Activated CD4-positive, alpha-beta T cell treated with anti-CD3 and anti-CD28 coated beads, Interleukin-2, amount 10 ng/mL, durations not matched to agents 24 days and 14 days (primary cell): Measurements from ENCODE around the gene KLF15. TPM values are rescaled to one million over a fixed set of nuclear protein-coding genes. Genes with fewer than 3 reads are reported as not detected.

Experiments
- DNase-seq: peaks from one replicate; pipeline ENCODE4 v3.0.0; 2022
- H3K27ac Mint-ChIP-seq: one replicate; pipeline ENCODE4 v1.8.0; 2022; ENCODE audit warnings: mild to moderate bottlenecking, mixed read lengths
- H3K27me3 Mint-ChIP-seq: one replicate; pipeline ENCODE4 v1.8.0; 2022; ENCODE audit warnings: mixed read lengths
- H3K36me3 Mint-ChIP-seq: one replicate; pipeline ENCODE4 v1.8.0; 2022; ENCODE audit warnings: low read depth, mild to moderate bottlenecking, mixed read lengths
- H3K4me1 Mint-ChIP-seq: one replicate; pipeline ENCODE4 v1.8.0; 2021; ENCODE audit warnings: mixed read lengths
- H3K4me3 Mint-ChIP-seq: one replicate; pipeline ENCODE4 v1.8.0; 2022; ENCODE audit warnings: mild to moderate bottlenecking, moderate library complexity, mixed read lengths
- H3K9me3 Mint-ChIP-seq: one replicate; pipeline ENCODE4 v1.8.0; 2021; ENCODE audit warnings: mixed read lengths
- intact Hi-C: fragments of 100-400 bp; cut with micrococcal nuclease; formaldehyde crosslinking; loops from one replicate; pipeline ENCODE4 v1.15.1; 2023
- total RNA-seq: library from RNA; stranded (reverse); gene quantifications from 2 replicates; pipeline ENCODE4 v1.2.3, GENCODE V29; 2022

The KLF15 gene
- total RNA-seq, 1 donor from 2014 or later, result 0.28 TPM

DNA sequence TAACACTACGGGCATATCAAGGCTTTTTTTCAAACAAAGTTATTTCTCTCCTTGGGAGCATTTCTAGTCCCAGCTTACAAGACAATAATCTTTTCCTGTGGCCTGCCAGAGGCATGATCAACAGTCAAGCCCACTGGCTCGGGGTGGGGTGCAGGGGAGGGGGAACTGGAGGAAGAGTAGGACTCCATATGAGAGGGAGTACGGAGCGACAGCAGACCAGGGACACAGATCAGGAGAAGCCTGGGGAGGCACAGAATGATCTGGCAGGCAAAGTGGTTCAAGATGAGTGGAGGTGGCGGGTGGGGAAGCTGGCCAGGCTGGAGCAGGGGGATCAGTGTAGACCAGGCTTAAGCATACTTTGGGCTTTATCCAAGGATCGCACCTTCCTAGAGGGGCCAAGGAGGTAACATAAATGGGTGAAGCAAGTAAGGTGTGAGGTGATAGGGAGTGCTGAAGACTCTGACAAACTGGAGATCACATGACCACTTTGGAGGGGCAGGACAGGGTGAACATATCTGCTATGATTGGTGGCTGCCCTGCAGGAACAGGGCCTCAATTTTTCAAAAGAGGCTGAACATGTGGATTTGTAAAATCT lies 37.4 kb downstream of the KLF15 start:
- Mint-ChIP-seq H3K4me1 (no peaks in the 10 kb centered on the region), H3K36me3 (no peaks in the 10 kb centered on the region), H3K9me3 (no peaks in the 10 kb centered on the region), H3K27me3 (no peaks in the 10 kb centered on the region), H3K4me3 (no peak overlapping the region), H3K27ac (no peak overlapping the region)
- peak; percentile 35 for DNase-seq
- intact Hi-C loops, result no loop called here

DNA sequence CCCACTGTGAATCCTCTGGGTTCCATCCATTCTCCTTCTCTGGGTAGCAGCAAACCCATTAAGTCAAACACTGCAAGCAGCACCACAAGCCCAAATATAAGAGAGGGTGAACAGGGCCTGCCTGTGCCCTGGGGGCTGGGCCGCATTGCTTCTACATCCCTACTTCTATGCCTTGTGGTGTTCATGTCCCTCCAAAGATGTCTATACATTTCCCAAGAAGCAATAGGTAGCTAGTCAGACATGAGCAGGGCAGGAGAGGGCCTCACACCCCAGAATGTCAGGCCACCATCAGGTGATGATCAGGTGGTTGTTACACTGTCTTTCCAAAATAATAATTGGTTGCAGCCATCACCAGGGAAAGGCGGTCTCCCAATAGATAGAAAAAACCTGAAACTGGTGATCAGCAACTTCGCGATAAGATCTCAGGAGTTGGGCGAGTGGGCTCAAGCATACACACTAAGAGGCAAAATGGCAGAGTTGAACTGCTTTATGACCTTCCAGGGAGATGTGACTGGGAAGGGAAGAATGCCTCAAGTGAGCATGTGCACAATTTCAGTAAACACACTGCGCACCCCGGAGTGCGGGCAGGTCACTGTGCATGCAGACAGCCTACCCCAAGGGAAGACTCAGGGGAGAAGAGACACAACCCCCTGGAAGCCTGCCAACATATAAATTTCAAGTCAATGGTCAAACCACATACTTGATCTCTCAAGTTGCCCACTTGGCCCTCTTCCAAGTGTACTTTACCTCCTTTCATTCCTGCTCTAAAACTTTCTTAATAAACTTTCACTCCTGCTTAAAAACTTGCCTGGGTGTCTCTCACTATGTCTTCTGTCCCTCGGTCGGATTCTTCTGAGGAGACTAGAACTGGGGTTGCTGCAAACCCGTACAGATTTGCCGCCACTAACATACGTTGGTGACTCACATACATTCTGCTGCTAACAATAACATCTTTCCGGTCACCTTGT lies 39.9 kb downstream of the KLF15 start:
- peak; percentile 41 for DNase-seq
- Mint-ChIP-seq H3K36me3 (no peaks in the 10 kb centered on the region), H3K4me3 (no peak overlapping the region), H3K4me1 (no peaks in the 10 kb centered on the region), H3K9me3 (no peaks in the 10 kb centered on the region), H3K27me3 (no peaks in the 10 kb centered on the region), H3K27ac (no peak overlapping the region)
- intact Hi-C loops, result no loop called here

DNA sequence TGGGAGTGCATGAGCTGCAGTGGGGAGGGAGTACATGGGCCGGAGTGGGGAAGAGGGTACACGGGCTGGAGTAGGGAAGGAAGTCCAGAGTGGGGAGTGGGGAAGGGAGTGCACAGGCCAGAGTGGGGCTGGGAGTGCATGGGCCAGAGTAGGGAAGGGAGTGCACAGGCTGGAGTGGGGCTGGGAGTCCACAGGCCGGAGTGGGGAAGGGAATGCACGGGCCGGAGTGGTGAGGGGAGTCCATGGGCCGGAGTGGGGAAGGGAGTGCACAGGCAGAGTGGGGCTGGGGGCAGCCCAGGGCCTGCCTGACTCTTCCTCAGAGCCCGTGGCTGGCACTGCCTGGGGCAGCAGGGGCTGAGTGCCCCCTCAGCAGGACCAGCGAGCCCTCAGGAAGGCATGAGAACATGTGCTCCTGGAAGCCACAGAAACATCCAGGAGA lies 40.7 kb downstream of the KLF15 start:
- no peak overlapping the region for H3K4me3 Mint-ChIP-seq
- no peak for DNase-seq
- intact Hi-C loops, result no loop called here
- no peaks in the 10 kb centered on the region for H3K9me3 Mint-ChIP-seq
- H3K27ac Mint-ChIP-seq, result no peak overlapping the region
- H3K27me3 Mint-ChIP-seq, result no peaks in the 10 kb centered on the region
- H3K4me1 Mint-ChIP-seq, result no peaks in the 10 kb centered on the region
- no peaks in the 10 kb centered on the region for H3K36me3 Mint-ChIP-seq

- H3K27me3 Mint-ChIP-seq, result no peaks in the 10 kb centered on the region
- H3K36me3 Mint-ChIP-seq, result no peaks in the 10 kb centered on the region
- no peak overlapping the region for H3K27ac Mint-ChIP-seq
- intact Hi-C loops, result no loop called here
- H3K9me3 Mint-ChIP-seq, result no peaks in the 10 kb centered on the region
- H3K4me1 Mint-ChIP-seq, result no peaks in the 10 kb centered on the region
- no peak overlapping the region for H3K4me3 Mint-ChIP-seq
- DNase-seq, result no peak
Measured at GRCh38 chr3:126316031-126316461, 41.2 kb downstream of the KLF15 start.

GRCh38 chr3:126314790-126315658 lies 42.2 kb downstream of the KLF15 start:
- Mint-ChIP-seq H3K27me3 (no peaks in the 10 kb centered on the region), H3K27ac (no peak overlapping the region), H3K36me3 (no peaks in the 10 kb centered on the region), H3K4me3 (no peak overlapping the region), H3K9me3 (no peaks in the 10 kb centered on the region), H3K4me1 (no peaks in the 10 kb centered on the region)
- DNase-seq, result peak; percentile 22
- intact Hi-C loops, result no loop called here

GRCh38 chr3:126314305-126314789 lies 42.9 kb downstream of the KLF15 start:
- no peak overlapping the region for H3K4me3 Mint-ChIP-seq
- H3K9me3 Mint-ChIP-seq, result no peaks in the 10 kb centered on the region
- intact Hi-C loops, result no loop called here
- no peaks in the 10 kb centered on the region for H3K36me3 Mint-ChIP-seq
- peak; percentile 40 for DNase-seq
- H3K27ac Mint-ChIP-seq, result no peak overlapping the region
- H3K27me3 Mint-ChIP-seq, result no peaks in the 10 kb centered on the region
- no peaks in the 10 kb centered on the region for H3K4me1 Mint-ChIP-seq

DNA sequence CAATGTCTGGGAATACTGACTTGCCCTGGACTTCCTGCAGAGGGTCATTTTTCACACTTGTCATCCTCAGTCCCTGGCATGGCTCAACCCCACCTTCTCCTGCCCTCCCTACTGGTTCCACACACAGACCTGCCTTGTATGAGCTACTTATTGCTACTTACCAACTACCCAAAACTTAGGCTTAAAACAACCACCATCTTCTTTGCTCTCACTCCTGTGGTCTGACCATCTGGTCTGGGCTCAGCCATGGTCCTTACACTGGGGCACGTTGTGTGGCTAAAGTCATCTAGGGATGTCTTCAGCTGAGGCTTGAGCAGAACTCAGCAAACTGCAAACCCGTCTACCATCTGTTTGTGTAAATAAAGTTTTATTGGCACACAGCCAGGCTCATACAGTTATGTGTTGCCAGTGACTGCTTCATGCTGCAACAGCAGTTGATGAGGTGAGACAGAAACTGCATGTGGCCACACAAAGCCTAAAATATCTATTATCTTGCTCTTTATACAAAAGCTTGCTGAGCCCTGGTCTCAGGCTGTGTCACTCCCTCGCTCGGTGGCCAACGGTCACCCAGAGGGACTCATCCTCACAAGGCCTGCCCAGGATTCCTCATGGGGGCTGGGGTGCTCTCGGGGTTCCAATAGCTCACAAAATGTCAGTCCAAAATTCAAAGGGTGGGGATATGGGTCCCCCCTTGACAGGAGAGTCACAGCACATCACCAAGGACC lies 43.5 kb downstream of the KLF15 start:
- Mint-ChIP-seq H3K36me3 (no peaks in the 10 kb centered on the region), H3K4me1 (no peaks in the 10 kb centered on the region), H3K27me3 (no peaks in the 10 kb centered on the region), H3K27ac (no peak overlapping the region), H3K4me3 (no peak overlapping the region), H3K9me3 (no peaks in the 10 kb centered on the region)
- intact Hi-C loops, result no loop called here
- DNase-seq, result peak; percentile 32

GRCh38 chr3:126313166-126313565 lies 44.0 kb downstream of the KLF15 start:
- Mint-ChIP-seq H3K4me1 (no peaks in the 10 kb centered on the region), H3K4me3 (no peak overlapping the region), H3K27ac (no peak overlapping the region), H3K27me3 (no peaks in the 10 kb centered on the region), H3K9me3 (no peaks in the 10 kb centered on the region), H3K36me3 (no peaks in the 10 kb centered on the region)
- DNase-seq, result no peak
- intact Hi-C loops, result no loop called here

- Mint-ChIP-seq H3K27ac (no peak overlapping the region), H3K9me3 (no peaks in the 10 kb centered on the region), H3K27me3 (no peaks in the 10 kb centered on the region), H3K4me1 (no peaks in the 10 kb centered on the region), H3K4me3 (no peak overlapping the region), H3K36me3 (no peaks in the 10 kb centered on the region)
- intact Hi-C loops, result no loop called here
- peak; percentile 25 for DNase-seq
Measured at GRCh38 chr3:126312341-126312740, 44.9 kb downstream of the KLF15 start.

- Mint-ChIP-seq H3K27ac (no peak overlapping the region), H3K9me3 (no peaks in the 10 kb centered on the region), H3K27me3 (no peaks in the 10 kb centered on the region), H3K4me1 (no peaks in the 10 kb centered on the region), H3K4me3 (no peak overlapping the region), H3K36me3 (no peaks in the 10 kb centered on the region)
- intact Hi-C loops, result no loop called here
- no peak for DNase-seq
Measured at GRCh38 chr3:126311338-126311978, 45.8 kb downstream of the KLF15 start.

- intact Hi-C loops, result no loop called here
- no peaks in the 10 kb centered on the region for H3K4me1 Mint-ChIP-seq
- no peaks in the 10 kb centered on the region for H3K27me3 Mint-ChIP-seq
- H3K9me3 Mint-ChIP-seq, result no peaks in the 10 kb centered on the region
- no peak overlapping the region for H3K4me3 Mint-ChIP-seq
- H3K36me3 Mint-ChIP-seq, result no peaks in the 10 kb centered on the region
- no peak overlapping the region for H3K27ac Mint-ChIP-seq
- DNase-seq, result peak; percentile 39
Measured at GRCh38 chr3:126310816-126311215, 46.4 kb downstream of the KLF15 start.

DNA sequence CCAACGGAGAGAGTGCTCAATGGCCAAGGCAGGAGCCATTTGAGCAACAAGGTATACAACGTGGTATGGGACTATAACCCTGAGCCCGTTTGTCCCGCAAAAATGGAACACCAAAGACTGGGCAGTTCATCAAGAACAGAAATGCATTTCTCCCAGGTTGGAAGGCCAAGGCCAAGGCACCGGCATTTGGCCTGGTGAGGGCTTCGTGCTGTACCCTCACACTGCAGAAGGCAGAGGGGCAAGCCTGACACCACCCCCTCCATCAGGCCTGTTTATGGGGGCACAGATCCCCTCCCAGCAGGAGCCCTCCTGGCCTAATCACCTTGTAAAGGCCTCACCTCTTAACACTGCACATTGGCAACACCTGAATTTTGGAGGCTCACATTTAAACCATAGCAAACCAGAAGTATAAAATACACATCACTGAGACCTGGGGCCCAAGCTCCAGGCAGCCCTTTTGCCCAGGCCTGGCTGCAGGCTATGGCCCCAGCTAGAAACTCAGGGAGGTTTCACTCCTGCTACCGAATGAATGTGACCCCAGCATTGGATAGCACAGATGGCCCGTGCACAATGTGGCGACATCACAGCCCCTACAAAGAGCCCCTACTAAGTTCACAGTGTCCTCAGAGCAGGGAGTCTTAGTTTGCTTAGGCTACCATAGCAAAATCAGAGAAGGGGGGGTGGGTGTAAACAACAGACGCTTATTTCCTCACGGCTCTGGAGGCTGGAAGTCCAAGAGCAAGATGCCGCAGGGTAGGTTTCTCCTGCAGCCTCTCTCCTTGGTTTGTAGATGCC lies 47.1 kb downstream of the KLF15 start:
- no peak overlapping the region for H3K4me3 Mint-ChIP-seq
- no peaks in the 10 kb centered on the region for H3K36me3 Mint-ChIP-seq
- no peaks in the 10 kb centered on the region for H3K9me3 Mint-ChIP-seq
- no peaks in the 10 kb centered on the region for H3K27me3 Mint-ChIP-seq
- intact Hi-C loops, result no loop called here
- DNase-seq, result peak; percentile 40
- H3K4me1 Mint-ChIP-seq, result no peaks in the 10 kb centered on the region
- H3K27ac Mint-ChIP-seq, result no peak overlapping the region
